GM12874 (cell line): ENCODE data around the gene IQSEC1.

ENCODE experiments used
- CTCF ChIP-seq: IDR thresholded peaks from 2 replicates; pipeline ENCODE4 v1.5.1; 2011; ENCODE audit warnings: low read depth, mild to moderate bottlenecking, control low read depth, low read length, moderate library complexity; ENCODE audit not compliant: insufficient read depth

IQSEC1 gene

DNA sequence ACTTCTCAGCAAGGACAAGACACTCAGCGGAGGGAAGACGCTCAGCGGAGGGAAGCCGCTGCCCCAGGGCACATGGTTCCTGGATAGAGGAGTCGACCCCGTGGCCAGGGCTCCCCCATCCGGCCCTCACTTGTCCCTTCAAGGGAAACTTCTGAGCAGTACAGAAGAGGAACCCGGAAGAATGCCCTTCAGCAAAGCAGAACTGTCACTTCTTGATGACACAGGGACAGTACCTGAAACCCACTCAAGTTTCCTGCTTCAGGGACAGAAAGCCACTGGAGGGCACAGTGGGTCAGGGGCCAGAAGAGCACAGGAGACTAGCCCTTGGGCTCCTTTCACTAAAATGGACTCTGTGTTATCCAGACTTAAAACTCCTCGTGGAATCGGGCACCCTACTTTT is 134.1 kb downstream of the IQSEC1 start:
- TF ChIP-seq CTCF = no peak

- no peak for TF ChIP-seq CTCF
These were observed 134.9 kb downstream of the IQSEC1 start for GRCh38 chr3:12938258-12938711.

DNA sequence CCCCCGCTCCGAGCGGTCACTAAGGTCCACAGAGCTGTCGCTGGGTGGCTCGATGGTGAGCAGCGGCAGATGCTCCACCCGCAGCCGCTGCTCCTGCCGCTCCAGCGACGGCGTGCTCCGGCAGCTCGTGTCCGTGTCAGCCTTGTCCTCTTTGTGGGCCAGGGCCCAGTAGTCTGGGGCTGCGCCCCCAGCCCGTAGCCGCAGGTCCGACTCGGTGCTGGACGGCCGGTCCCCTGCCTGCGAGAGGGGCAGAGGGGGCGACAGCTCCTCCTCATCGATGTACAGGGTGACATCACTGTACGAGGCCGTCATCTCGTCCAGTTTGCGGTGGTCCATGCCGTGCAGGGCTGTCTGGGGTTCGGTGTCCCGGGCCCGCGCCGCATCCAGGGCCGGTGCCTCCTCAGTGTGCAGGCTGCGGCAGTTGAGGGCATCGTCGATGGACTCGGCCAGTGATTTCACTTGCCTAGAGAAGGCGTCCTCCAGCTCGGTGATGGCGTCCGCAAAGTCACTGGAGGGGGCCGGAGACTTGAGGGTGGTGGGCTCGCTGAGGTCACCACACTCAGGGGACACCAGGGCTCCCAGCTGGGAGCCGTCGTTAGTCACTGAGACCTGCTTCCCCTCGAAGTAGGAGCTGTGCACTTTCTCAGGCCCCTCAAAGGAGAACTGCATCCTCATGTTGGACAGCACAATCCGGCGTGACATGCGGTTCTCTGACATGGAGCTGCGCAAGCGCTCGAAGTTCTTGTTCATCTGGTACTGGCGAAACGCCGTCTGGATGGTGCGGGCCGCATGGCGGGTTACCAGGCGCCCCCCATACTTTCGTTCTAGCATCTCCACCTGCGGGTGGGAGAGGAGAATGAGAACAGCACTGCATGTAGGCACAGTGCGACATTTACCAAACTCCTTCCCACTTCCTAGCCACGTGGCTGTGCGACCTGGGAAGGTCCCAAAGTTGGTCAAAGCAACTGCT is 137.1 kb downstream of the IQSEC1 start:
- no peak for TF ChIP-seq CTCF

DNA sequence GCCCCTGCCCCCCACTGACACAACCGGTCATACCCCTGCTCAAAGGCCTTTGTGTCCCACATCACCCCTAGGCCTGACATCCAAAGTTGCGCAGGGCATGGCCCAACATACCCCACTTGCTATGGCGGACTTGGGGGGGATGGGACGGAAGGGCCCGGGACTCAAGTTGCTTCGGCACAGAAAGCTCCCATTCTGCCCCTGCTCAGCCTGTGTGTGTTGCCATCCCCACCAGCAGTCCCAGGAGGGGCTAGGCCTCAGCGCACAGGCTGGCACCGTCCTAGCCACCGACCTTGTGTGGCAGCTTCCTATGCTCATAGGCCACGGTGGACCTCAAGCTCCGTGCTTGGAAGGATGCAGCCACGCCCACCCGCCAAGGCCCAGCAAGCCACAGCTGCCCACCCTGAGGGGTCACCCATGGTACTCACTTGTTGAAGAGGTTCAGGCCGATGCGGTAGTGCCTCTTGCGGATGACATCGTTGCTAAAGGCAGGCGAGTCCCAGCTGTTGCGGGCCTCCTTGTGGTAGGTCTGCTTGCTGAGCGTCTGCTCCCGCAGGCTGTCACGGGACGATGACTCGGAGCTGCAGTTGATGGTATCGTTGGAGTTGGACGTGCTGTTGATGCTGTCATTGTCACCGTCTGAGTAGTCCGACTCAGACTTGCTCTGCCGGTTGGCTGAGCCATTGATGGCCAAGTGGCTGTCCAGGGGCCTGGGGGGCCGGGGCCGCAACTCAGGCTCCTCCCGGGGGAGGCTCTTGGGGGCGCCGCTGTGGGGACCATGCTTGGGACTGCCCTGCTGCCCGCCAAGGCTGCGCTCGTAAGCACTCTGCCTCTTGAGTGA is 138.0 kb downstream of the IQSEC1 start:
- TF ChIP-seq CTCF = no peak

DNA sequence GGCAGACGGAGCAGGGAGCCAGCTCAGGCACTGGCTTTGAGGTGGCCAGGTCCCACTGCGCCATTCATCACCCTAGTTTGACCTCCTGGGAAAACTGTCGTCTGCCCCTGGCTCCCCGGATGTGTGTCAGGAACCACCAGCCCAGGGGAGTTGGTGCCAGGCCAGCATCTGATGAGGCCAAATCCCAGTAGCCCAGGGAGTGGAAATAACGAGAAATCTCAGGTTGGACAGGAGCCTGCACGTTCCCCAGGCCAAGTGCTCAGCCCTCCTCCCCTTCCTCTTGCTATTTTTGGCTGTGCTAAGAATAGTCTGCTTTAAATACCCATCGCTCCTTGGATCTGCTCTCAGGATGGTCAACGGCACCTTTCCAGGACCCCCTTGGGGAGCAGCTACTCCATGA is 138.8 kb downstream of the IQSEC1 start:
- no peak for TF ChIP-seq CTCF

DNA sequence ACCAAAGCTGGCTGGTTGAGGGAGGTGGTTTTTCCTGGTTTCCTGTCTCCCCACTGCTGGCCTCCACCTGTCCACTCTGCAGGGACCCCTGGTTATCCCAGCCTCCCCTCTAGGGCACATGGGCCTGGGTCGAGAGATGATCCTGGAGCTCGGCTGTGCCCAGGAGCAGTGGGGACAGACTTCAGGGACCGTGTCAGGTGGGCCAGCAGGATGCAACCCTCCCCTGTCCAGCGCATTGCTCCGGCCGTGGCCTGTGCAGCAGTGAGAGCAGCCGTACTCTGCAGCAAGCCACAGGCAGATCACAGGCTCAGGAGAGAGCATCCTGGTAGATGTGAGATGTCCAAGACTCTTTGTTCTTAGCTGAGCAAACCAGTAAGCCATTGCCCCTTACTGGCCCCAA is 139.3 kb downstream of the IQSEC1 start:
- TF ChIP-seq CTCF = no peak

GRCh38 chr3:12932754-12933153 is 140.5 kb downstream of the IQSEC1 start:
- TF ChIP-seq CTCF = no peak
